Upper lobe of left lung (tissue), 6 donors: Measurements from ENCODE around the gene ATP12A. TPM values are rescaled to one million over a fixed set of nuclear protein-coding genes. Genes with fewer than 3 reads are reported as not detected.

Experiments
- ATAC-seq, 2 donors: fragments of 200-7000 bp; cut with Tn5 transposase; one replicate each; pipeline ENCODE4 v1.9.1; 2022; ENCODE audit warnings: mild to moderate bottlenecking in 2 of 2, moderate library complexity in 2 of 2; ENCODE audit not compliant: low FRiP score in 2 of 2
- DNase-seq, 2 donors: peaks; one replicate each; pipeline ENCODE4 v3.0.0-alpha.2; 2019 to 2020
- H3K27ac ChIP-seq, 4 donors: fragments of 200-600 bp; sonication (generic); one replicate each; pipeline ENCODE4 v1.5.1; 2016 to 2019
- H3K27me3 ChIP-seq, 4 donors: fragments of 200-600 bp; sonication (generic); one replicate each; pipeline ENCODE4 v1.5.1; 2017 to 2019
- H3K36me3 ChIP-seq, 4 donors: fragments of 200-600 bp; sonication (generic); one replicate each; pipeline ENCODE4 v1.5.1; 2016 to 2019
- H3K4me1 ChIP-seq, 4 donors: fragments of 200-600 bp; sonication (generic); one replicate each; pipeline ENCODE4 v1.5.1; 2018 to 2019
- H3K4me3 ChIP-seq, 4 donors: fragments of 200-600 bp; sonication (generic); one replicate each; pipeline ENCODE4 v1.5.1; 2017 to 2019; ENCODE audit warnings: mild to moderate bottlenecking in 2 of 4, moderate library complexity in 1 of 4
- H3K9me3 ChIP-seq, 4 donors: fragments of 200-600 bp; sonication (generic); one replicate each; pipeline ENCODE4 v1.5.1; 2018 to 2019
- EP300 ChIP-seq, 4 donors: sonication (generic); formaldehyde crosslinking; IDR thresholded peaks; one replicate each; pipeline ENCODE4 v1.5.1; 2017; ENCODE audit warnings: antibody characterized with exemption in 4 of 4, control low read depth in 2 of 4
- POLR2A ChIP-seq, 4 donors: fragments of 450-650 bp; IDR thresholded peaks; one replicate each; pipeline ENCODE4 v1.5.1; 2016 to 2017; ENCODE audit warnings: antibody characterized with exemption in 4 of 4, mild to moderate bottlenecking in 2 of 4
- POLR2AphosphoS5 ChIP-seq, 2 donors: sonication (generic); formaldehyde crosslinking; IDR thresholded peaks; one replicate each; pipeline ENCODE4 v1.5.1; 2017; ENCODE audit warnings: antibody characterized with exemption in 2 of 2
- WGBS, 2 donors: methylation state at CpG; one replicate each; pipeline ENCODE4 v1.1.5; 2017 to 2018; 5-methylcytosine and 5-hydroxymethylcytosine counted together
- total RNA-seq, 6 donors: library from RNA; depleted of rRNA in 4 of 6; stranded (reverse); fragments of >200 nt in 4 of 6; gene quantifications; one replicate each; pipeline versions ENCODE4 v1.1.0 to v1.2.1, GENCODE V29; 2016 to 2021
- TF ChIP-seq, protein P1 (sequence below), 6 experiments: fragments of 450-650 bp in 4 of 6; fragments of 200-600 bp in 2 of 6; sonication (generic) in 2 of 6; IDR thresholded peaks; one replicate each; pipeline ENCODE4 v1.5.1; 2016 to 2019; ENCODE audit warnings: antibody characterized with exemption in 6 of 6
- donor health status: DM: no; HTN: no; CAD: no; lungs with moderate emphysema.
- donor health status: DM: no; HTN: yes; CAD: no; lungs with severe emphysema.

ATP12A gene
- total RNA-seq, 6 donors from 2014 or later = 0.22 to 10.0 (median 0.34) TPM; not detected in 1

GRCh38 chr13:24670961-24671381 is 9.2 kb upstream of the ATP12A start:
- peak in 1 of 2 donors; percentile 32 for ATAC-seq
- no peak overlapping the region for H3K27ac ChIP-seq
- TF ChIP-seq POLR2A (IDR thresholded peaks at IDR 0.05) (no peak), EP300 (IDR thresholded peaks at IDR 0.05) (no peak), POLR2AphosphoS5 (IDR thresholded peaks at IDR 0.05) (no peak)
- TF ChIP-seq, protein P1, sequence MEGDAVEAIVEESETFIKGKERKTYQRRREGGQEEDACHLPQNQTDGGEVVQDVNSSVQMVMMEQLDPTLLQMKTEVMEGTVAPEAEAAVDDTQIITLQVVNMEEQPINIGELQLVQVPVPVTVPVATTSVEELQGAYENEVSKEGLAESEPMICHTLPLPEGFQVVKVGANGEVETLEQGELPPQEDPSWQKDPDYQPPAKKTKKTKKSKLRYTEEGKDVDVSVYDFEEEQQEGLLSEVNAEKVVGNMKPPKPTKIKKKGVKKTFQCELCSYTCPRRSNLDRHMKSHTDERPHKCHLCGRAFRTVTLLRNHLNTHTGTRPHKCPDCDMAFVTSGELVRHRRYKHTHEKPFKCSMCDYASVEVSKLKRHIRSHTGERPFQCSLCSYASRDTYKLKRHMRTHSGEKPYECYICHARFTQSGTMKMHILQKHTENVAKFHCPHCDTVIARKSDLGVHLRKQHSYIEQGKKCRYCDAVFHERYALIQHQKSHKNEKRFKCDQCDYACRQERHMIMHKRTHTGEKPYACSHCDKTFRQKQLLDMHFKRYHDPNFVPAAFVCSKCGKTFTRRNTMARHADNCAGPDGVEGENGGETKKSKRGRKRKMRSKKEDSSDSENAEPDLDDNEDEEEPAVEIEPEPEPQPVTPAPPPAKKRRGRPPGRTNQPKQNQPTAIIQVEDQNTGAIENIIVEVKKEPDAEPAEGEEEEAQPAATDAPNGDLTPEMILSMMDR (IDR thresholded peaks at IDR 0.05) = no peak

GRCh38 chr13:24671386-24672113 is 8.7 kb upstream of the ATP12A start:
- H3K9me3 ChIP-seq = no peaks in the 10 kb centered on the region
- no peaks in the 10 kb centered on the region for H3K27me3 ChIP-seq
- H3K4me1 ChIP-seq = peaks cover 11 to 23% (median 18%) of the 10 kb centered on the region in 4 donors
- no peaks in the 10 kb centered on the region for H3K36me3 ChIP-seq
- WGBS, 2 donors = 25 to 26% methylated on average over 14 of the region's 14 CpGs
- DNase-seq (peak in 1 of 2 donors; percentile 45), ATAC-seq (peak; percentile 81 to 84)
- TF ChIP-seq POLR2AphosphoS5 (IDR thresholded peaks at IDR 0.05) = no peak
- TF ChIP-seq, protein P1 (IDR thresholded peaks at IDR 0.05) = peak in 4 of 6 experiments; percentile 42 to 46 (median 43)
- peak overlapping the region in 1 of 4 donors; percentile 11 for H3K4me3 ChIP-seq
- H3K27ac ChIP-seq = peak overlapping the region in 1 of 4 donors; percentile 55

More at GRCh38 chr13:24670961-24671381, 9.2 kb upstream of the ATP12A start:
- no peaks in the 10 kb centered on the region for H3K9me3 ChIP-seq
- peaks cover 11 to 23% (median 16%) of the 10 kb centered on the region in 4 donors for H3K4me1 ChIP-seq
- no peak for DNase-seq
- 10 to 17% methylated on average over 6 of the region's 6 CpGs for WGBS, 2 donors
- H3K36me3 ChIP-seq = no peaks in the 10 kb centered on the region
- no peaks in the 10 kb centered on the region for H3K27me3 ChIP-seq
- H3K4me3 ChIP-seq = no peak overlapping the region

GRCh38 chr13:24672141-24673132 is 7.8 kb upstream of the ATP12A start:
- no peaks in the 10 kb centered on the region for H3K9me3 ChIP-seq
- DNase-seq (no peak), ATAC-seq (no peak)
- TF ChIP-seq POLR2AphosphoS5 (IDR thresholded peaks at IDR 0.05) = no peak
- no peak overlapping the region for H3K27ac ChIP-seq
- 79 to 84% methylated on average over 9 of the region's 9 CpGs for WGBS, 2 donors
- H3K36me3 ChIP-seq = no peaks in the 10 kb centered on the region
- no peaks in the 10 kb centered on the region for H3K27me3 ChIP-seq
- peaks cover 11 to 23% (median 18%) of the 10 kb centered on the region in 4 donors for H3K4me1 ChIP-seq
- no peak overlapping the region for H3K4me3 ChIP-seq

DNA sequence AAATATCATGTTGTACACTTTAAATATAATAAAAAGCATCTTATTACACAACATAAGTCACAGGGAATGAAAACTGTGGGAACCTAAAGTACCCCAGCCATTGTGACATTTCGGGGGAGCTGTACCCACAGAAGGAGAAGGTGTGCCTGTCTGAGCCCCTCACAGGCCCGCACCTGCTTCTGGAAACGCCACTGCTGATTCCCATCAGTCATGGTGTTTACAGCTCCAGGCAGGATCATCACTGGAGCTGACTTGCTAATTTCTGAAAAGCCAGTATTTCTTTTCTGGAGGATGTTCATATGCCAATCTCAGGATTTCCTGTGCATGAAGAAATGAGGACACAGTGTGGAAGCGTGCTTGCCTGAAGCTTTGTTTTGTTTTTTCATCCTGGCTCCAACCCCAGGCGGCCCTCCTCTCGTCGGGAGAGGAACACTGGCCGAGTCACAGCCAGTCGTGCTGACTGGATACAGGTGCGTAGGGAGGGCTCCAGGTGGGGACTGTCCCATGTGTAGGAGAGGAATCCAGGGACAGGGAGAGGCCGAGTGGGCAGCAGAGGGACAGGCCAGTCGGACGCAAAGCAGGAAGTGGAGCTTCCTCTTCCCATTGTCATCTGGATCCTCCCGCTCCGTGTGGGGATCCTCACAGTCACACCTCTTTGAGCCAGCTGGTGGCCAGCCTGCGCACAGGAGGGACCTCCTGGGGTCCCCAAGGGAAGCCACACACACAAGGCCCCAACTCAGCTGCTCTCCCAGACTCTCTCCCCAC is 4.2 kb upstream of the ATP12A start:
- WGBS, 2 donors = 58 to 83% methylated on average over 14 to 16 of the region's 16 CpGs
- no peak overlapping the region for H3K4me3 ChIP-seq
- H3K4me1 ChIP-seq = peaks cover 15 to 26% (median 21%) of the 10 kb centered on the region in 4 donors
- DNase-seq (no peak), ATAC-seq (no peak)
- H3K27me3 ChIP-seq = peaks cover 0 to 9% (median 4%) of the 10 kb centered on the region in 4 donors
- no peak for TF ChIP-seq POLR2A (IDR thresholded peaks at IDR 0.05)
- TF ChIP-seq, protein P1 (IDR thresholded peaks at IDR 0.05) = no peak
- TF ChIP-seq POLR2AphosphoS5 (IDR thresholded peaks at IDR 0.05) = no peak
- no peak for TF ChIP-seq EP300 (IDR thresholded peaks at IDR 0.05)
- H3K36me3 ChIP-seq = no peaks in the 10 kb centered on the region
- H3K9me3 ChIP-seq = no peaks in the 10 kb centered on the region
- no peak overlapping the region for H3K27ac ChIP-seq
